T-helper 17 cell (primary cell): ENCODE results near the gene BNIP1. TPM values are rescaled to one million over a fixed set of nuclear protein-coding genes. Genes with fewer than 3 reads are reported as not detected.

ENCODE experiments used
- ATAC-seq: fragments of 150-1000 bp; cut with Tn5 transposase; 2 replicates; pipeline ENCODE4 v1.10.0; 2021; ENCODE audit warnings: mild to moderate bottlenecking, moderate library complexity
- DNase-seq, 3 donors: peaks; one replicate each; pipeline versions ENCODE4 v3.0.0 to v3.0.0-alpha.2; 2020 to 2021
- H3K9me3 ChIP-seq: one replicate; pipeline ENCODE4 v1.7.0; 2013; ENCODE audit warnings: low read length, mild to moderate bottlenecking; ENCODE audit not compliant: control insufficient read depth, poor library complexity, severe bottlenecking
- H3K27ac Mint-ChIP-seq: one replicate; pipeline ENCODE4 v1.8.0; 2022; ENCODE audit warnings: mild to moderate bottlenecking, moderate library complexity, mixed read lengths
- H3K27me3 Mint-ChIP-seq: one replicate; pipeline ENCODE4 v1.8.0; 2022; ENCODE audit warnings: mixed read lengths
- H3K36me3 Mint-ChIP-seq: one replicate; pipeline ENCODE4 v1.8.0; 2022; ENCODE audit warnings: low read depth, mixed read lengths
- H3K4me1 Mint-ChIP-seq: one replicate; pipeline ENCODE4 v1.8.0; 2022; ENCODE audit warnings: mild to moderate bottlenecking, mixed read lengths
- H3K4me3 Mint-ChIP-seq: one replicate; pipeline ENCODE4 v1.8.0; 2022; ENCODE audit warnings: mild to moderate bottlenecking, moderate library complexity, mixed read lengths
- total RNA-seq, 4 donors: library from RNA in 2 of 4; stranded (reverse) in 2 of 4; gene quantifications; one replicate each; pipeline ENCODE4 v1.2.3 and lab custom pipeline; 2022 to 2026

The BNIP1 gene
- total RNA-seq, 2 donors from 2014 or later = 27.0 to 30.4 TPM

DNA sequence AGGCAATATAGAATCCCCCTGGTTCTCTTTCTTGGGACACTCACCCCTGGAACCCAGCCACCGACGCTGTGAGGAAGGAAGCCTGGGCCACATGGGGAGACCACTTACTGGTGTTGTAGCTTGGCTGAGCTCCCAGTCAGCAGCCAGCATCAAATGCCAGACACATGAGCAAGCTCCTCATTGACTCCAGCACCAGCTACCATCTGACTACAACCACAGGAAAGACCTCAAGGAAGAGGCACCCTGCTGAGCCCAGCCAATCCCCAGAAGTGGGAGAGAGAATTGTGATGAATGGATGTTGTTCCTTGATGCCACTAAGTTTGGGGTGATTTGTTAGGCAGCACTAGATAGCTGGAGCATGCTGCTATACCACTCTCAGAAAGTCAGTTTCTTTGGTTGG, 36.0 kb downstream of the BNIP1 start:
- no peak for DNase-seq
- Mint-ChIP-seq H3K27ac (no peak overlapping the region), H3K4me3 (no peak overlapping the region), H3K27me3 (peaks cover 5% of the 10 kb centered on the region), H3K4me1 (peaks cover 4% of the 10 kb centered on the region), H3K36me3 (peaks cover 8% of the 10 kb centered on the region)
- H3K9me3 ChIP-seq = no peaks in the 10 kb centered on the region
- ATAC-seq = no peak

GRCh38 chr5:173187054-173187743, 42.9 kb downstream of the BNIP1 start:
- Mint-ChIP-seq H3K36me3 (no peaks in the 10 kb centered on the region), H3K27ac (no peak overlapping the region), H3K4me1 (peaks cover 2% of the 10 kb centered on the region), H3K4me3 (no peak overlapping the region), H3K27me3 (peaks cover under 1% of the 10 kb centered on the region)
- H3K9me3 ChIP-seq = no peaks in the 10 kb centered on the region
- peak; percentile 58 for ATAC-seq
- no peak for DNase-seq

DNA sequence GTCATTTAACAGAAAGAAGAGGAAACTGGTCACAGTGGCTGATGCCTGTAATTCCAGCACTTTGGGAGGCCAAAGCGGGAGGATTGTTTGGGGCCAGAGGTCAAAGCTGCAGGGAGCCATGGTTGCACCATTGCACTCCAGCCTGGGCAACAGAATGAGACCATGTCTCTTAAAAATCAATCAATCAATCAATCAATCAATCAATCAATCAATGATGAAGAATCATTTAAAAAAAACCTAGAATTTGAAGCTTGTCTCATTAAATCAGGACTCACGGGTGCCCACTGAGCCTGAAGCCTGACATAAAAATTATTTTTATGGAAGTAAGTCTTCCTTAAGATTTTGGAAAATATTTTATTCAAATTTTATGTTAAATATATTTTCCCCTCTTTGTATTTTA, 43.9 kb downstream of the BNIP1 start:
- Mint-ChIP-seq H3K4me1 (peaks cover 2% of the 10 kb centered on the region), H3K4me3 (no peak overlapping the region), H3K36me3 (no peaks in the 10 kb centered on the region), H3K27ac (no peak overlapping the region), H3K27me3 (peaks cover 9% of the 10 kb centered on the region)
- H3K9me3 ChIP-seq = no peaks in the 10 kb centered on the region
- ATAC-seq (no peak), DNase-seq (no peak)

DNA sequence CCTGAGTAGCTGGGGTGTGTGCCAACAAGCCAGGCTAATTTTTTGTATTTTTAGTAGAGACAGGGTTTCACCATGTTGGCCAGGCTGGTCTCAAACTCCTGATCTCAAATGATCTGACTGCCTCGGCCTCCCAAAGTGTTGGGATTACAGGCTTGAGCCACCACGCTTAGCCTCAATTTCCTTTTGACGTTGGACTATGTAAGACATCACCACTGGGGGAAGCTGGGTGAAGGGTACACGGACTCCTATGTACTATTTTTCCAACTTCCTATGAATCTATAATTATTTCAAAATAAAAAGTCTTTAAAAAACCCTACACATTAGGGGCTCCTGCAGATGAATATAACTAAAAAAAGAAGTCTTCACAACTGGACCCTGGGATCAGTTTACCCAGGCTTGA, 46.7 kb downstream of the BNIP1 start:
- Mint-ChIP-seq H3K36me3 (no peaks in the 10 kb centered on the region), H3K27ac (no peak overlapping the region), H3K4me1 (peaks cover 2% of the 10 kb centered on the region), H3K27me3 (peaks cover 12% of the 10 kb centered on the region), H3K4me3 (no peak overlapping the region)
- no peak for ATAC-seq
- no peak for DNase-seq
- no peaks in the 10 kb centered on the region for H3K9me3 ChIP-seq

GRCh38 chr5:173191561-173191960, 47.2 kb downstream of the BNIP1 start:
- DNase-seq (no peak), ATAC-seq (no peak)
- Mint-ChIP-seq H3K4me1 (peaks cover 2% of the 10 kb centered on the region), H3K27me3 (peaks cover 18% of the 10 kb centered on the region), H3K27ac (no peak overlapping the region), H3K4me3 (no peak overlapping the region), H3K36me3 (no peaks in the 10 kb centered on the region)
- H3K9me3 ChIP-seq = no peaks in the 10 kb centered on the region

DNA sequence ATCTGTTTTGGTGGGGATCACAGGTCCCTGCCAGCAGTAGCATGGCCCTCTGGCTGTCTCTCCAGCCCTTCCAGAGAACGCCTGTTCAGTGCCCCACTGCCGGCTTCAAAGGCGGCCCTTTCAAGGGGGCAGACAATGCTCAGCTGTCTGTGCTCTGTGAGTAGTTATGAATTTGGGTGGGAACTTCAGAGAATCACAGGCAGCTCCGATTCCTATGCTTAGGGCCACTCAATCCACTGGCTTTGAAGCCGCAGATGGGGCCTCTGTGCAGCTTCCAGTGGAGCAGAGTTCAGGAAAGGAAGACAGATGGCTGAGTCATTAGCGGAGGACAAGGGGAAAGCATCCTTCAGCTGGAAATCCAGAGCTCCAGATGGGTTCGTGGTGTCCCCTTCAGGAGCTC, 48.2 kb downstream of the BNIP1 start:
- no peaks in the 10 kb centered on the region for H3K9me3 ChIP-seq
- Mint-ChIP-seq H3K36me3 (no peaks in the 10 kb centered on the region), H3K4me3 (no peak overlapping the region), H3K27ac (no peak overlapping the region), H3K4me1 (no peaks in the 10 kb centered on the region), H3K27me3 (peaks cover 27% of the 10 kb centered on the region)
- ATAC-seq (no peak), DNase-seq (no peak)

GRCh38 chr5:173196133-173196952, 52.0 kb downstream of the BNIP1 start:
- no peaks in the 10 kb centered on the region for H3K4me1 Mint-ChIP-seq
- H3K9me3 ChIP-seq = no peaks in the 10 kb centered on the region
- H3K4me3 Mint-ChIP-seq = no peak overlapping the region
- peaks cover 2% of the 10 kb centered on the region for H3K36me3 Mint-ChIP-seq
- DNase-seq = no peak
- ATAC-seq = no peak
- no peak overlapping the region for H3K27ac Mint-ChIP-seq
- H3K27me3 Mint-ChIP-seq = peaks cover 32% of the 10 kb centered on the region

DNA sequence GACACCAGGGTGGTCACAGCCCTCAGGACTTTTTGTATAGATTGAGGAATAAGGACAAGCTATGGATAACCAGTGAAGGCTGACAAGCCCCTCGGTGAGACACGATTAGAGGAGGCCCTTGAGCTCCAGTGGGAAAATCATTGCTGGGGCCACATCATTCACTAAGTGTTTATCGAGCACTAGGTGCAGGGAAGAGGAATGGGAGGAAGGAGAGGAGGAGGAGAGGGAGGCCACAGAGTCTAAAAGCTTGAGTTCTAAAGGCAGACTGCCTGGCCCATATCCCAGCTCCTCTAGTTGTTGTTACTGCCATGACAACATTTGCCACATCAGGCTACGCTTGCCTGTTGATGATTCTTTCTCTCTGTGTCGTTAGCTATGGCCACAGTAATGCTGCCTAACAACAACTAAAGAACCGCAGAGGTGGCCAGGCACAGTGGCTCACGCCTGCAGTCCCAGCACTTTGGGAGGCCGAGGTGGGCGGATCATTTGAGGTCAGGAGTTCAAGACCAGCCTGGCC, 53.1 kb downstream of the BNIP1 start:
- Mint-ChIP-seq H3K27ac (no peak overlapping the region), H3K4me3 (no peak overlapping the region), H3K36me3 (peaks cover 2% of the 10 kb centered on the region), H3K27me3 (peaks cover 32% of the 10 kb centered on the region), H3K4me1 (no peaks in the 10 kb centered on the region)
- no peak for ATAC-seq
- DNase-seq = no peak
- no peaks in the 10 kb centered on the region for H3K9me3 ChIP-seq

GRCh38 chr5:173198049-173198448, 53.7 kb downstream of the BNIP1 start:
- H3K4me3 Mint-ChIP-seq = no peak overlapping the region
- peaks cover 3% of the 10 kb centered on the region for H3K4me1 Mint-ChIP-seq
- peaks cover 2% of the 10 kb centered on the region for H3K36me3 Mint-ChIP-seq
- no peak overlapping the region for H3K27ac Mint-ChIP-seq
- ATAC-seq = no peak
- DNase-seq = no peak
- peaks cover 33% of the 10 kb centered on the region for H3K27me3 Mint-ChIP-seq
- no peaks in the 10 kb centered on the region for H3K9me3 ChIP-seq

GRCh38 chr5:173200356-173200755, 56.0 kb downstream of the BNIP1 start:
- DNase-seq (no peak), ATAC-seq (no peak)
- H3K27me3 Mint-ChIP-seq = peaks cover 51% of the 10 kb centered on the region
- peaks cover 7% of the 10 kb centered on the region for H3K4me1 Mint-ChIP-seq
- peaks cover 2% of the 10 kb centered on the region for H3K36me3 Mint-ChIP-seq
- H3K9me3 ChIP-seq = no peaks in the 10 kb centered on the region
- H3K27ac Mint-ChIP-seq = no peak overlapping the region
- H3K4me3 Mint-ChIP-seq = no peak overlapping the region

GRCh38 chr5:173201636-173202265, 57.4 kb downstream of the BNIP1 start:
- no peak overlapping the region for H3K27ac Mint-ChIP-seq
- DNase-seq = no peak
- H3K9me3 ChIP-seq = no peaks in the 10 kb centered on the region
- no peak overlapping the region for H3K4me3 Mint-ChIP-seq
- peaks cover 45% of the 10 kb centered on the region for H3K27me3 Mint-ChIP-seq
- H3K36me3 Mint-ChIP-seq = peaks cover 4% of the 10 kb centered on the region
- ATAC-seq = no peak
- H3K4me1 Mint-ChIP-seq = peaks cover 7% of the 10 kb centered on the region

DNA sequence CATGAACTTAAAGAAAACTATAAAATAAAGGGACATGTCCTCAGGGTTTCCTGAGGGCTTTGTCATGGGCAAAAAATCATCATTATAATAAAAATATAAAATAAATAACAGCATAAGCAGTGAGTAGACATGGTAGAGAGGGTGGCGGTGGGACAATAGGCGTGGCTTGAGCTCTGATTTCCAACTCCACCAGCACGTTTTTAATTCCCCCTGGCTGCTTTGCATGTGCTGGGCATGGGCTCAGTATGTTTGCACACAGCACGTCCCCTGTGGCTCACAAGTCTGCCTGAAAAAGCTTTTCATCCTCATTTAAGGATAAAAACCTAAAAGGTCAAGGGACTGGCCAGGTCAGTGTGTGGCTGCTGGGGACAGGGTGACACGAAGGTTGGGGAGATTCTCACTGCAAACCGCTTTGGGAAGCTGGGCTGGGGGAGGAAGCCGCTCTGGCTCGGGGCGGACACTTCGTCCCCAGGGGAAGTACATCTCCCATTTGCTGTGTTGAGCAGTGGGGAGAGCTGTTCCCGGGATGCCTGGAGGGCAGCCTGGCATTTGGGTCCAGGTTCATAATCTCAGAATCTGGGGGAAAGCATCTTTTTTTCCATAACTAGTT, 58.0 kb downstream of the BNIP1 start:
- no peaks in the 10 kb centered on the region for H3K9me3 ChIP-seq
- Mint-ChIP-seq H3K36me3 (peaks cover 4% of the 10 kb centered on the region), H3K27ac (no peak overlapping the region), H3K27me3 (peaks cover 46% of the 10 kb centered on the region), H3K4me1 (peaks cover 7% of the 10 kb centered on the region), H3K4me3 (no peak overlapping the region)
- DNase-seq (no peak), ATAC-seq (no peak)
